Measurements from ENCODE around the gene ECI1.
A peak's percentile ranks its signal among the peaks of the same experiment; 100 is the strongest.

ECI1 gene

DNA sequence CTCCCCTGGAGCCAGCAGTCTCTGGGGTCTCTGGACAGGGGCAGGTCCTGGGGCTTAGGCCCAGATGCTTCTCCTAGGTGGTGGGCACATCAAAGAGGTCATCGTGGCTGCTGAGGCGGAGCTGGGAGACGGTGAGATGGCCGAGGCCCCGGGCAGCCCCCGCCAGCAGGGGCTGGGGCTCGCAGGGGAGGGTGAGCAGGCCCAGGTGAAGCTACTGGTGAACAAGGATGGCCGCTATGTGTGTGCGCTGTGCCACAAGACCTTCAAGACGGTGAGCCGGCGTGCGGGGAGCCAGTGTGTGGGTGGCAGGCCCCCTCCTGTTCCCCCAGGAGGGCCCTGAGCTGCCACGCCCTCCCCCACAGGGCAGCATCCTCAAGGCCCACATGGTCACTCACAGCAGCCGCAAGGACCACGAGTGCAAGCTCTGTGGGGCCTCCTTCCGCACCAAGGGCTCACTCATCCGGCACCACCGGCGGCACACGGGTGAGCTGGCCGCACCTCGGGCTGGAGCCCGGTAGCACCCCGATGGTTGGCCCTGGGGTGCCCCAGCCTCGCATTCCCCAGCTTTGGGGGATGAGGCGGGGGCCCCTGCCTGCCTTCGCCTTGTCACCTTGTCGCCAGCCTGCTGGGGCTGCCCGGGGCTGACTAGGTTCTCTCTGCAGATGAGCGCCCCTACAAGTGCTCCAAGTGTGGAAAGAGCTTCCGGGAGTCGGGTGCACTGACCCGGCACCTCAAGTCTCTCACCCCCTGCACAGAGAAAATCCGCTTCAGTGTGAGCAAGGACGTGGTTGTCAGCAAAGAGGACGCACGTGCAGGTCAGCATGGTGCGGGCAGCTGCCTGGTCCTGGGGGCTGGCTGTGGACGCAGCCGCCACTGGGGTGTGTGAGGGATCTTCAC, 19.0 kb downstream of the ECI1 start:
- DNase-seq, result no peak

DNA sequence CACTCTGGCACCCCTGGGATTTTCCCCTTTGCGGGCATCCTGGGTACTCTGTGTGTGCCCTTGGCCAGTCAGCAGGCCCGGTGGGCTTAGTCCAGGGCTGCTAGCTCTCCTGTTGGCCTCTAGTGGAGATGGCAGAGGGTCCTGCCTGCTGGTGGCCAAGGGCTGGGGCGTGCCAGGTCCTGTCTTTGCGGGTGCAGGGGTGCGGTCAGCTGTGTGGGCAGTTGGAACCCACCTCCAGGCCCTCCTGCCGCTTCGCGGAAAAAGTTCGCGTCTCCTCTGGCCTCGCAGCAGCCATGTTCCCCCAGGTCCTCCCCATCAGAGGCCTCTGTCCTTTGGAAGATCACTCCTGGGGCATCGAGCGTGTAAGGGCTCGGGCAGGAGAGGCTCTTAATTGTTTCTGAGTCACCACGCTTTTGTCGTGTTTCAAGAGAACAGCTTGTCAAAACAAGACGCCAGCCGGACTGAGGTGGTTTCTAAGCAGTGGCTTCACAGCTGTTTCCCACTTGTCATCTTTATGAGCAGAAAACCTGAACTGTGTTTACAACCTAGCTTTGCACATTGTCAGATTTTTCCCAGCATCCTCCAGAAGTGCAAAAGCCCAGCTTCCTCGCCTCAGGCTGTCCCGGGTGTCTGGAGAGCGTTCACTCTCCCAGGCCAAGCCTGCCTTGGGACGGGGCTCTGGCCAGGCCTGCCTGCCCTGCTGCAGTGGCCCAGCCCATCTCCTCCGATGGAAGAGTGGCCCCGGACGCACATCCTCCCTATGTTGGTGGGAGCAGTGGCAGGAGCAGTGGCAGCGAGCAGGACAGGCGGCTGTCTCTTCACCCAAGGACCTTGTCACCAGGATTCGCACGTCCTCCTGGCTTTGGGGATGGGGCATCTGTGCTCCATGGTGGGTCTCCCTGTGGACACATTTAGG, 20.1 kb downstream of the ECI1 start:
- no peak for DNase-seq

DNA sequence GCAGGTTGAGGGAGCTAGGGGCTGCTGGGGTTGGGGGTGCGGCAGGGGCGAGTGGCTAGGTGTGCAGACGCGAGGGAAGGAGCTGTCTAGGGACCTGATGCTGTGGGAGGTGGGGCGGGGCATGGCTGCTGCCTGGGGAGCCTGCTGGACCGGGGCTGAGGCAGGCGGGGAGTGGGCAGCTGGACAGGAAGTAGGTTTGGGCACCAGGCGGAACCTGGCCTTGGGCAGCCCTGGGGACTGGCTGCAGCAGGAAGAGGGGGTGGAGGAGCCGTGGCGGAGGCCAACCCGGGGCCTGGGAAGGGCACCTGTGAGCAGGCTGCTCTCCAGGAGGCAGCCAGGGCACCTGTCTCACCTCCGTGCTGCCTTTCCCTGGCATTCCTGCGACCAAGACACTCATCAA, 21.0 kb downstream of the ECI1 start:
- no peak for DNase-seq

DNA sequence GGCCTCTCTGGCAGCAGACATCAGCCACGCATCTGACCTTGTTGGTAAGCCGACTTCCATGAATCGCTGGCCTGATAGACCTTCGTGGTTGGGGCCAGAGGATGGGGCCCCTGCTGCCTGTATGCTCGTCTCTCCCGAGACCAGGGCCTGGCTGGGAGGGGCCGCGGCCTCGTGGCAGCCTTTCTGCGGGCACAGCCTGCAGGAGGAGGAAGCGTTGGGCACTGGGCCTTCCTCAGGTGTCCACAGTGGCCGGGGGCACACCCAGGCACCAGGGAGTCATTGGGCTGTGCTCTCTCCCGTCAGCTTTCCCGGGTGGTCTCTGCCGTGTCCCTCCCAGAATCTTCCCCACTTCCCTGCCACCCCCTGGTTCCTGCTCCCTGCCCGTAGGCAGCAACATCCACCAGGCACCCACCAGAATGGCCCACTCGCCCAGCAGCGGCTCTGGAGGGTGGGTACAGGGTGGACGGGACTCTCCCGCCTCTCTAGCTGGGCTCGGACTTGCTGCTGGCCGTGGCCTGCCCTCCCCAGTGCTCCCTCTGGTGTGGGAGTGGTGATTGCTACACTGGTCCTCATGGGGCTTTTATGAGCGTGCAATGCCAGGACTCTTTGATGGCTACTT, 21.6 kb downstream of the ECI1 start:
- no peak for DNase-seq

DNA sequence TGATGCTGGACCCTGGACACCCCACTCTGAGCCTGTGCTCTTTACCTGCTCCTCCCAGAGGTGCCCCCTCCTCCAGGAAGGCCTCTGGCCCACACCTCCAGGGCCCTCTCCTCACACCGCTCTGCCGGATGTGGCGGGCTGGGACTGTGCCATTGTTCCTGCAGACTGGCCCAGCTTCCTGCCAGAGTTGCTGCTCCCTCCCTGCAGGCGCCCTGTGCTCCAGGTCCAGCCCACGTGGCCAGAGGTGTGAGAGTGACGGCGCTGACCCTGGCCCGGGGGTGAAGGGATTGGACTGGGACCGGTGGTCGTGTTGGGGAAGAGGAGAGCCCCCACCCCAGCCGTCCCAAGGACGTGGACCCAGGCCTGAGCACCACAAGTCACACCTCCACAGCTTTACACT, 22.3 kb downstream of the ECI1 start:
- no peak for DNase-seq

DNA sequence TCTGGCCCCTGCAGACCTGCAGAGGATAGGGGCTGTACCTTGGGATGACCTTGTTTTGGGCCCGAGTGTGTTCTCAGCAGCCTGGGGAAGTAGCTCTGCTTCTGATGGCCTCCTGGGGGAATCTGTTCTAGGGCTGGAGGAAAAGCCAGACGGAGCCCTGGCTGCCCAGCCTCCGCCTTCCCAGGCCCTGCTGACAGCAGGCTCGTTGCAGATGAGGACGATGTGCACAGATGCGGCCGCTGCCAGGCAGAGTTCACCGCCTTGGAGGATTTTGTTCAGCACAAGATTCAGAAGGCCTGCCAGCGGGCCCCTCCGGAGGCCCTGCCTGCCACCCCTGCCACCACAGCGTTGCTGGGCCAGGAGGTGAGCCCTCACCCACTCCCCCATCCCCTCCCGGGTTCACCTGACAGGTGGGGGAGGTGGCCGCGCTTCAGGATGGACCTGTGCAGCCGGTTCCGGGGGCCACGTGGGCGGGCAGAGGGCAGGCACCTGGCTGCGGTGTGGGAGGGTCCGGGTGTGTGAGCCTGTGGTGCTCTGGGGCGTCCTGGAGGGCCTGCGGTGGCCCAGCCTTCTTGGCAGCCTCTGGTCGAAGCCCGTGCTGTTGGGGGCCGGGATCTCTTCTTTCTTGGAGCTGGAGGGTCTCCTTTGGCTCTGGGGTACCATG, 23.1 kb downstream of the ECI1 start:
- no peak for DNase-seq

DNA sequence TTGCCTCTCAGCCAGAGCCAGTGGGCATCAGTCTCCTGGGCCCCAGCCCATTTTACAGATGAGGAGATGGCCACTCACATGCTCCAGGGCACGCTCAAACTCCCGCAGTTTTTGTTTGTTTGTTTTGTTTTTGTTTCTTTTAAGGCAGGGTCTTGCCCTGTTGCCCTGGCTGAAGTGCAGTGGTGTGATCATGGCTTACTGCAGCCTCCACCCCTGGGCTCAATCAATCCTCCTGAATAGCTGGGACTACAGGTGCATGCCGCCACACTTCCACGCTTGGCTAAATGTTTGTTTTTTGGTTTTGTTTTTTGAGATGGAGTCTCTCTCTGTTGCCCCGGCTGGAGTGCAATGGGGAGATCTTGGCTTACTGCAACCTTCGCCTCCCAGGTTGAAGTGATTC, 24.5 kb downstream of the ECI1 start:
- DNase-seq, result no peak

DNA sequence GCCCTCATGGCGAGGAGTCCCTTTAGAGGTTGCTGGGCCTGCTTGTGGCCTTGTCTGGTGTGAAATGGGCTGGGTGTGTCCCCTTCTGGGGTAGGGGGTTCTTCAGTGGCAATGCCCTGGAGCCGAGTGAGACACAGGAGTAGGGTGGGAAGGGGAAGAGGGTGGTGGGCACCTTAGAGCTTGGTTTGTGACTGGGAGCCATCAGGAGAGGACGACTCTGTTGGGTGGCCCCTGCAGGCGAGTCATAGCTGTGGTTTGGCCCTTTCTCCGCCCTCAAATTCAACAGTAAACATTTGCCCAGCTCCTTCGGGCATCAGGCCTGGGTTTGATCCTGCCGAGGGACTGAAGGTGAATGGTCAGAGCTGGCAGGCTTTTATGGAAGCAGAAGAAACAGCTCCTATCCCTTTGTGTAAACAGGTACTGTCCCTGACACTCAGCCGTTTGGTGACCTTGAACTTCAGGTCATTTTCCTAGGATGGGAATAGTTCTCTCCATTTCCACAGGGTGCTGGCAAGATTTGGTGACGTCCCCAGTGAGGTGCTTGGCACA, 25.1 kb downstream of the ECI1 start:
- no peak for DNase-seq

DNA sequence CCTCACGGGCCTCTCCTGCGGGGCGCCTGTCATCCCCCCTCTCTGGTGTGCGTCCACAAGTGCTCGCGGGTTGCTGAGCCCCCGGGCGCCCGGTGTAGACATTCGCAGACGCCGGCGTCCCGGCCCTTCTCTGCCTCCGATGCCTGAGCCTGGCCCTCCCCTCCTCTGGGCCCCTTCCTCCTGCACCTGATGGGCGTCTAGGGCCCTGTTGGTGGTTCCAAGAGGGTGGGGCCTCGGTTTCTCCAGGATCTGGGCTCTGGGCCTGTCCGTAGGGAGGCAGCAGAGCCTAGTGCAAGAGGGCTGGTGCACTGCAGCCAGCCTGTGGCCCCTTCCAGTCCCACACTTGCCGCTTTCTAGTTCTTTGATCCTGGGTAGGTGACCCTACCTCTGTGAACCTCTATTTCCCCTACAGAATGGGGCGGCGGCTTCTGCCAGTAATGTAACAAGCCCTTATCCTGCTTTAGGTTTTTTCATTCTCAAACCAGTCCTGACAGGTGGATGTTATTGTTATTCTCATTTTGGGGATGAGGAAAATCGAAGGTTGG, 27.4 kb downstream of the ECI1 start:
- DNase-seq, result no peak

DNA sequence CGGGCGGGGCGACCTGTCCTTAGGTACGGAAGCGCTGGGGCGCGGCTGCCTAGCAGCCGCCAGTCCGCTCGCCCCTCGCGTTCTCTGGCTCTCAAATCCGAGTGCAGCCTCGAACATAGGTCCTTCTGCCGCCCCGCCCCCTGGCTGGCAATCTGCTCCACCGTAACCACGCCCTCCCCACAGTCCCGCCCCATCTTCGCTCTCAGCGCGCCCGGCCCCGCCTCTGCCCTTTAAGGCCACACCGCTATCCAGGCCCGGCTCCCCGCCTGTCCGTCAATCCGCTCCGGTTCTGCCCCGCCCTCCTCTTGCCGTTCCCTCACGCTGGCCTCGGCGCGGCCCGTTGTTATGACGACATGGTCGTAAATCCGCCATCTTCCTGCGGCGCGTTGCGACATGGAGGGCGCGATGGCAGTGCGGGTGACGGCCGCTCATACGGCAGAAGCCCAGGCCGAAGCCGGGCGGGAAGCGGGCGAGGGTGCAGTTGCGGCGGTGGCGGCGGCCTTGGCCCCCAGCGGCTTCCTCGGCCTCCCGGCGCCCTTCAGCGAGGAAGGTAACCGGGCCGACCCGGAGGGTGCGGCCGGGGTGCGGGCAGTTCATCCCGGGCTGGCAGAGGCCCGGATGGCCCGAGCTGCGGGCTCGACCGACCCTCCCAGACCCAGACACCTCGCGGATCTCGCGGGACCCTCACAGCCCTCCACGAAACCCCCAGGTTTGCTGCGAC, 28.0 kb downstream of the ECI1 start, which contains the start of gene E4F1:
E4F1 (plus strand) TSS at position 371 of the 721 bp plus-strand sequence; CDS start at position 394, 23 bp downstream.
- DNase-seq, result peak; percentile 95

DNA sequence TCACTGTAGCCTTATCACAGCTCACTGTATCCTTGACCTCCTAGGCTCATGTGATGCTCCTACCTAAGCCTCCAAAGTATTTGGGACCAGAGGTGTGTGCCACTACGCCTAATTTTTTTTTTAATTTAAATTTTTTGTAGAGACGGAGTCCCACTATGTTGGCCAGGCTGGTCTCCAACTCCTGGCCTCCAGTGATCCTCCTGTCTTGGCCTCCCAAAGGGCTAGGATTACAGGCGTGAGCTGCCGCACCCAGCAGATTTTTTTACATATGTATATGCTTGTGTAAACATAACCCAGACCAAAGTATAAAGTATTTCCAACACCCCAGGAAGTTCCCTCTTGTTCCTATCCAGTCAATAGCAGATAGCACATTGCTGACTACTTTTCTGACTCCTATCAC, 35.1 kb downstream of the ECI1 start:
- DNase-seq, result no peak

DNA sequence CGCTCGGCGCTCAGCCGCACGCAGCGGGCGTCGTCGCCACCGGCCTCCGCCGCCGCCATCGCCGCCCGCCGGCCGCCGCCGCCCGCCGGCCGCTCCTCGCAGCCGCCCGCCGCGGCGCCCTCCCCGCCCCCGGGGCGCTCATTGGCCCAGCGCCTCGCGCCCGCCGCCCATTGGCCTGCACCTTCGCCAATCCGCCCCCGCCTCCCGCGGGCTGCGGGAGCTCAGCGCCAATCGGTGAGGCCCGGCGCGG, 36.7 kb downstream of the ECI1 start, which contains the start of gene PGP:
PGP (minus strand) TSS at position 122 of the 250 bp plus-strand sequence; CDS start at position 59, 63 bp downstream.
- DNase-seq, result no peak

DNA sequence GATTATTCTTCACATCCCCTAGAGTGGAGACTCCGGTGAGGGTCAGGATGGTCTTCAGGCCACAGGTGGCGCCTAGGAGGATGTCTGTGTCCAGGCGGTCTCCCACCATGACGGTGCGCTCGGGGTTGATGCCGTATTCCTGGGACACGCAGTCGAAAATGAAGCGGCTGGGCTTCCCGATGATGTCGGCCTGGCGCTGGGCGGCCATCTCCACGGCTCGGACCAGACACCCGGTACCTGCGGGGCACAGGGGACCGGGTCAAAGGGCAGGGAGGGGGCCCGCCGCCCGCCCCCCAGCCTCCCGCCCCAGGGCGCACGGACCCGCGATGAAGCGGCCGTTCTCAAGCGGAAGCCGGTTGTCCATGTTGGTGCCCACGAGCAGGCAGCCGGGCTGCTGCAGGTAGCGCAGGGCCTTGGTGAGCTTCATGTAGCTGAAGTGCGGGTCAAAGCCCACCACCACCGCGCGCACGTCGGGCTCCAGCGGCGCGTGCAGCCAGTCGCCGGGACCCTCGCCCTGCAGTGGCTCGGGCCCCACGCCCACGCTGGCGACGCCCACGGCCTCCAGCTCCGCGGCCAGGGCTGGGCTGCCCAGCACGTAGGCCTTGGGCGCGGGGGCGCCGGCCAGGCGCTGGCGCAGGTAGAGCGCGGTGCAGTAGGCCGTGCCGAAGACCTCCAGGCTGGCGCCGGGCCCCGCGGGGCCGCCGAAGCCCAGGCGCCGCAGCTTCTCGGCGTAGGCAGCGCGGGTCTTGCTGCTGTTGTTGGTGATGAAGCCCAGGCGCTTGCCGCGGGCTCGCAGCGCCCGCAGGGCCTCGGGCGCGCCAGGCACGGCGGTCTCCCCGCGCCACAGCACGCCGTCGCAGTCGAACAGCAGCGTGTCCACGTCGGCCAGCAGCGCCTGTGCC, 37.3 kb downstream of the ECI1 start:
- DNase-seq, result no peak

DNA sequence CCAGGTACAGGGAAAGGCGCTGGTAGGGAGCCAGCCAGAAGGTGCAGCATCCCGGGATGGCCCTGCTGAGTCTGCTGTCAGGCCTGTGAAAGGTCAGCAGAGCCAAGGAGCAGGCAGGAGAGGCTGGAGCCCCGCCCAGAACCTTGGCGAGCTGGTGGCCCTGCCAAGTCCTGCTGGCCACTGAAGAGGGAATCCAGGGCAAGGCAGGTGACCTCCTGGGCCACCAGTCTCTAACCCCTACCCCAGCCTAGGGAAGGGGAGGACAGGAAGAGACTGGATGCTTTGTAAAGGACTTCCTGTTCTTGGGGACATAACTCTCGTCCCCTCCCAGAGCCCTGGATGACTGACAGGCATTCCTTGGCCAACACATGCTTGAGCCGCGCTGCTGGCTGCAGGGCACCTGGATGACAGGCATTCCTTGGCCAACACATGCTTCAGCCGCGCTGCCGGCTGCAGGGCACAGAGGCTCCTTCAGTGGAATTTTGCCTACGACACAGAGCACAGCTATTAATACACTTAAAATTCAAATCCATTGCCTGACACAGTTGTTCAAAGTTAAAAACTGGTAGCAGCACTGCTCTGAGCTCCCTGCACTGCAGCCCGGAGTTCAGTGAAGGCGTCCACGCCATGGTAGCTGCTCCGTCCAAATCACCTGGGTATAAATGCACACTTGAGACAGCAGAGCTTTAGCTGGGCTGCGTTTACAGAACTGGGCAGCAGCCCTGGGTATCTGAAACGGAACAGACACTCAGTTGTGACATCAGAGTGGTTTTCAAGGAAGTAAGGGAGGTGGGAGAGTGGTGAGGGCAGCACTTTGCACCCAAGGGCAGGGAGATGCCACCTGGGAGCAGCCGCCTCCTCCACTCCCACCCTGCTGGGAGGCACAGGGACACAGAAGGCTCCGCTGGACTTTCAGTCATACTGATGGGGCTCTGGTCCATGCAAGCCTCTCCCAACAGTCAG, 38.7 kb downstream of the ECI1 start:
- no peak for DNase-seq

DNA sequence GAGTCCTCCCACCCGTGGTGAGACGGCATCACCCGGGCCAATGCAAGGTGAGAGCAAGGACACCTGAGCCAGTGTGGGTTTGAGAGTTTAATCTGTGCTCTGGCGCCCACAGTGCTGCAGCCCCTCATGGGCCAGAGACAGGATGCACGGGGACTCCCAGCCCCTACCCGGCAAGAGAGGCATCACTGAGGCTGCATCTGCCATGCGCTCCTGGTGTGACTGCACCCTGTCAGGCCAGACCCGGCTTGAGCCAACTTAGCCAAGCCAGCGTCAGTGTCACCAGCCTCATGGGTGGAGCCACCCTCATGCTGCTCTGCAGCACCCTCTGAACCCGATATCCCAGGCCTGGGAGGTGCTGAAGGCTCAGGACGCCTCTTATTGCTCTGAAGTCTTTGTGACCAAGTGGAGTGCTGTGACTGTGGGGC, 39.5 kb downstream of the ECI1 start:
- DNase-seq, result no peak

DNA sequence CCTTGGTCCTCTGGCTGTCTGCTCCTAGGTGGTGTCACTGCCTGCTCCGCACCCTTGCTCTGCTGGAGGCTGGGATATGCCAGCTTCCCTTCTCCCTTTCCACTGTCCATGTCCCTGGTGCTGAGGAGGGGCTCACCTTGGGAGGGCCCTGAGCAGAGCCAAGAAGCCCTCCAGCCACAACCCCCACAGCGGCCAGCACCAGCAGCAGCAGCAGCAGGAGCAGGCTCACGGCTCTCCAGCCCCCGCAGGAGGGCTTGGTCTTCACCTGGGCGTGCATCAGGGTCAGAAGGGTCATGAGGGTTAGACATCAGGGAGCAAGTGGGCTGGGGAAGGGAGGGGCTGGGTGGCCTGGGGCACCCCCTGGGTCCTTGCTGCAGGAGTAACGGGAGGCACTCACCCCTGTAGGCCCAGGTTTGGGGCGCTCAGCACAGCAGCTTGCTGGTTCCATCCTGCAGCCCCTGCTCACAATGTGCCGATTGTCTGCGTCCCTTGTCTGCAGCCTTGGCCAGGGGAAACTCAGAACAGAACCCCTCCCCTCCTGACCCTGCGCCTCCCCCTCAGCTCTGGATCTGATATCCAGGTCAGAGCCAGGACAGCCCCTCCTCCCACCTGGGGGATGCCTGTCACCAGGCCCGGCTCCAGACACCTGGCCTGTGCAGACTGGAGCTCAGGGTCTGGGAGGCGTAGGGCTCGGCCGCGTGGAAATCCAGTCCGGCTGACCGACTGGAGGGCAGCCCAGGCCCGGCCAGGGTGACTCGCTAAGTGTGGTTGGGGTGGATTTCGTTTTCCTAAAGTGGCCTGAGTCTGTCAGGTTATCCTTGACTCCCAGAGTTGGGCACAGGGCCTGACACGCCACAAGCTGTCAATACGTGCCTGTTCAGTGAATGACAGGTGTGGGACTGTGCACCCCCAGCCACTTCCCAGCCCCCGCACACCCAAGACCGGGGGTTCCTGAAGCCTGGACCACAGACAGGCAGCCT, 40.7 kb downstream of the ECI1 start, which contains the start of gene BRICD5:
BRICD5 (minus strand) TSS at position 478 of the 980 bp plus-strand sequence; CDS start at position 448, 30 bp downstream.
- no peak for DNase-seq

DNA sequence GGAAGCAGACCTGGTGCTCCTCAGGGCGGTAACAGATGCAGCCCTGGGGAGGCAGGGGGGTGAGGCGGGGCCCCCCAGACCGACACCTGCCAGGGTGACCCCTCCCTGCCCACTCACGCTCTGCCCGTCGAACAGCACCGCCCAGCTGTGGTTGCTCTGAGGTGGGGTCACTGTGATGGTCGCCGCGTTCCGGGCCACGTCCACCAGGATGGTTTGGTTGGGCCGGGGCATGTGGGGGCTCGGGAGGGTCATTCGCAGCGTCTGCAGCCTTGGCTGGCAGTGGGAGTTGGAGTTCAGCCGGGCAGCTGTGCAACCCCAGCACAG, 41.4 kb downstream of the ECI1 start:
- DNase-seq, result no peak
